HG03469 (cell line): ENCODE results near the gene SCAPER.
"Not testable (repeated sequence)": the region's sequence is repeated elsewhere in the genome, so short reads cannot be mapped to it uniquely, and the experiment has no call there.

Experiments used
- ATAC-seq: cut with Tn5 transposase; IDR thresholded peaks from one replicate; pipeline ENCODE4 v1.9.1; 2021; ENCODE audit warnings: mild to moderate bottlenecking, moderate library complexity, moderate number of reproducible peaks; ENCODE audit not compliant: unreplicated experiment

Gene SCAPER

GRCh38 chr15:76298986-76299385, 606.2 kb downstream of the SCAPER start:
- ATAC-seq = no peak

- not testable (repeated sequence) for ATAC-seq
Observed at GRCh38 chr15:76297951-76298350, 607.2 kb downstream of the SCAPER start.
